SK-N-SH treated with all-trans-retinoic acid at 6 μM for 48 hours (cell line): ENCODE results near the gene GRXCR1.

Experiments used
- ARNTL ChIP-seq: fragments of 450-650 bp; formaldehyde crosslinking; IDR thresholded peaks from 2 replicates; pipeline ENCODE4 v1.5.0; 2020; ENCODE audit warnings: low read depth, mild to moderate bottlenecking, moderate library complexity, borderline replicate concordance
- ESRRG ChIP-seq: fragments of 250-450 bp; sonication (Bioruptor Pico); IDR thresholded peaks from 2 replicates; pipeline ENCODE4 v1.6.1; 2021; ENCODE audit warnings: mild to moderate bottlenecking
- ISL1 ChIP-seq: fragments of 250-450 bp; sonication (Bioruptor Pico); IDR thresholded peaks from 2 replicates; pipeline ENCODE4 v2.1.2; 2022; ENCODE audit warnings: mild to moderate bottlenecking, moderate library complexity
- PATZ1 ChIP-seq: fragments of 250-450 bp; sonication (Bioruptor Pico); IDR thresholded peaks from 2 replicates; pipeline ENCODE4 v1.8.0; 2020; ENCODE audit warnings: mild to moderate bottlenecking, moderate library complexity, borderline replicate concordance
- TCF4 ChIP-seq: fragments of 250-450 bp; sonication (Bioruptor Pico); IDR thresholded peaks from 2 replicates; pipeline ENCODE4 v1.8.0; 2021; ENCODE audit warnings: mild to moderate bottlenecking, moderate library complexity, borderline replicate concordance
- TOX ChIP-seq: fragments of 250-450 bp; sonication (Bioruptor Pico); IDR thresholded peaks from 2 replicates; pipeline ENCODE4 v1.8.0; 2021; ENCODE audit warnings: mild to moderate bottlenecking, moderate library complexity, borderline replicate concordance
- ZNF70 ChIP-seq: fragments of 450-650 bp; formaldehyde crosslinking; IDR thresholded peaks from 2 replicates; pipeline ENCODE4 v1.5.0; 2020; ENCODE audit warnings: mild to moderate bottlenecking, moderate library complexity
- ZNF8 ChIP-seq: fragments of 450-650 bp; formaldehyde crosslinking; IDR thresholded peaks from 2 replicates; pipeline ENCODE4 v1.5.0; 2020; ENCODE audit warnings: mild to moderate bottlenecking, moderate library complexity

DNA sequence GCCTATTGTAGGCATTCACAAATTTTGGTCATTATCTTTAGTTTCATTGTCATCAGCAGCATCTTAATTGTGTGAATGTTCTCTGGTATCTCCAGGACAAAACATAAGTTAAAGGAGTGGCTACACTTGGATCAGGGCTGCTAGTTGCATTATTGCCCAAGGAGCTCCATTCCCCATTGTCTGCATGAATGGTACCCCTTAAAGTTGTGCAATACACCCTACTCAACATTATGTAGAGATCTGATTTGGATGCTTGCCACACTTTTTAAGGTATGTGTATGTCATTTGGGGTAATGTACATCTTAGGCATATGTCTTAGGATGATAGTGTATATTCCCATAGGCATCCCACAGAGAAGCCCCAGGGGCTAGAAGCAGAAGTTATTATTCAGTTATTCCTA is 2.9 kb downstream of the GRXCR1 start:
- TF ChIP-seq ZNF8 (no peak), TOX (no peak), ZNF70 (CRISPR knock-in tag) (no peak), TCF4 (CRISPR knock-in tag) (no peak), ISL1 (CRISPR knock-in tag) (no peak), PATZ1 (CRISPR knock-in tag) (no peak), ARNTL (CRISPR knock-in tag) (no peak), ESRRG (CRISPR knock-in tag) (no peak)
